NCI-H82 treated with DMSO at 0.1 percent for 48 hours (cell line): ENCODE results near the gene SUN5.

Experiments used
- DNase-seq: peaks from one replicate; lab custom pipeline; 2025; ENCODE audit not compliant: unreplicated experiment; lab: John Stamatoyannopoulos, UW

Gene SUN5

GRCh38 chr20:32995802-32996201 lies 8.4 kb downstream of the SUN5 start:
- no peak for DNase-seq

GRCh38 chr20:32993496-32994050 lies 10.7 kb downstream of the SUN5 start:
- no peak for DNase-seq

- peak; percentile 6 for DNase-seq
These were observed 12.2 kb downstream of the SUN5 start for GRCh38 chr20:32991792-32992641.

- DNase-seq = no peak
These were observed 12.8 kb downstream of the SUN5 start for GRCh38 chr20:32991383-32991782.

- DNase-seq = no peak
These were observed 13.8 kb downstream of the SUN5 start for GRCh38 chr20:32990426-32990825.

GRCh38 chr20:32989507-32990283 lies 14.5 kb downstream of the SUN5 start:
- DNase-seq = no peak

GRCh38 chr20:32988008-32988407 lies 16.2 kb downstream of the SUN5 start:
- DNase-seq = no peak

GRCh38 chr20:32987044-32987825 lies 17.0 kb downstream of the SUN5 start:
- no peak for DNase-seq

- DNase-seq = no peak
These were observed 17.8 kb downstream of the SUN5 start for GRCh38 chr20:32986331-32986966.

- no peak for DNase-seq
These were observed 18.6 kb downstream of the SUN5 start for GRCh38 chr20:32985596-32985995.

- DNase-seq = no peak
These were observed 19.4 kb downstream of the SUN5 start for GRCh38 chr20:32984631-32985354.

GRCh38 chr20:32984196-32984595 lies 20.0 kb downstream of the SUN5 start:
- peak; percentile 5 for DNase-seq

- DNase-seq = no peak
These were observed 20.6 kb downstream of the SUN5 start for GRCh38 chr20:32983459-32984112.

GRCh38 chr20:32982617-32983458 lies 21.4 kb downstream of the SUN5 start:
- DNase-seq = peak; percentile 80

GRCh38 chr20:32980990-32981389 lies 23.2 kb downstream of the SUN5 start:
- DNase-seq = no peak

- peak; percentile 90 for DNase-seq
These were observed 23.9 kb downstream of the SUN5 start for GRCh38 chr20:32980131-32980941.

GRCh38 chr20:32979201-32979998 lies 24.8 kb downstream of the SUN5 start:
- no peak for DNase-seq
